Activated CD8-positive, alpha-beta memory T cell treated with anti-CD3 and anti-CD28 coated beads, Interleukin-2, amount 50 U/mL, for 48 hours (primary cell): ENCODE results near the gene NRP2.

Experiments
- DNase-seq: peaks from one replicate; pipeline ENCODE4 v3.0.0-alpha.2; 2020

NRP2 gene

GRCh38 chr2:205713086-205713485 is 30.8 kb downstream of the NRP2 start:
- no peak for DNase-seq

GRCh38 chr2:205714058-205714776 is 31.9 kb downstream of the NRP2 start:
- no peak for DNase-seq

- no peak for DNase-seq
Observed at GRCh38 chr2:205714789-205715720, 32.8 kb downstream of the NRP2 start.

GRCh38 chr2:205715831-205716525 is 33.7 kb downstream of the NRP2 start:
- peak; percentile 55 for DNase-seq

- no peak for DNase-seq
Observed at GRCh38 chr2:205717175-205717846, 35.0 kb downstream of the NRP2 start.

GRCh38 chr2:205717999-205718398 is 35.7 kb downstream of the NRP2 start:
- no peak for DNase-seq

- DNase-seq: no peak
Observed at GRCh38 chr2:205719847-205720246, 37.5 kb downstream of the NRP2 start.

- DNase-seq: no peak
Observed at GRCh38 chr2:205720451-205720902, 38.2 kb downstream of the NRP2 start.

GRCh38 chr2:205721057-205721449 is 38.8 kb downstream of the NRP2 start:
- DNase-seq: no peak

- DNase-seq: no peak
Observed at GRCh38 chr2:205722283-205722918, 40.1 kb downstream of the NRP2 start.

- DNase-seq: no peak
Observed at GRCh38 chr2:205723179-205723578, 40.9 kb downstream of the NRP2 start.

- no peak for DNase-seq
Observed at GRCh38 chr2:205725059-205725458, 42.8 kb downstream of the NRP2 start.

- DNase-seq: no peak
Observed at GRCh38 chr2:205726506-205726905, 44.2 kb downstream of the NRP2 start.

GRCh38 chr2:205727174-205727573 is 44.9 kb downstream of the NRP2 start:
- no peak for DNase-seq

GRCh38 chr2:205728366-205728765 is 46.1 kb downstream of the NRP2 start:
- no peak for DNase-seq

- no peak for DNase-seq
Observed at GRCh38 chr2:205730191-205730590, 47.9 kb downstream of the NRP2 start.

- DNase-seq: no peak
Observed at GRCh38 chr2:205730701-205731582, 48.6 kb downstream of the NRP2 start.

- DNase-seq: no peak
Observed at GRCh38 chr2:205731583-205731981, 49.3 kb downstream of the NRP2 start.

- DNase-seq: no peak
Observed at GRCh38 chr2:205732314-205732713, 50.0 kb downstream of the NRP2 start.

GRCh38 chr2:205733082-205733481 is 50.8 kb downstream of the NRP2 start:
- no peak for DNase-seq

- DNase-seq: no peak
Observed at GRCh38 chr2:205733648-205734047, 51.3 kb downstream of the NRP2 start.
